H1 (cell line): ENCODE data around the gene RXRA. TPM values are rescaled to one million over a fixed set of nuclear protein-coding genes. Genes with fewer than 3 reads are reported as not detected.

ENCODE experiments used
- CHD7 ChIP-seq: fragments of 300-600 bp; sonication (generic); IDR thresholded peaks from 2 replicates; pipeline ENCODE4 v1.7.1; 2012; ENCODE audit warnings: low read length, moderate library complexity, mild to moderate bottlenecking, inconsistent platforms; ENCODE audit not compliant: insufficient replicate concordance
- CTCF ChIP-seq, 3 experiments: IDR thresholded peaks; 1 replicate in 2 of 3; 2 replicates in 1 of 3; pipeline versions ENCODE4 v1.5.1 to v1.6.1; 2011; ENCODE audit warnings: low read length in 3 of 3, mild to moderate bottlenecking in 3 of 3, inconsistent platforms in 2 of 3, low read depth in 1 of 3, moderate library complexity in 1 of 3; ENCODE audit not compliant: insufficient read depth in 1 of 3; ENCODE audit errors: control extremely low read depth in 1 of 3
- EP300 ChIP-seq, 2 experiments: IDR thresholded peaks; 1 replicate in 1 of 2; 2 replicates in 1 of 2; pipeline ENCODE4 v1.6.1; 2011 to 2012; ENCODE audit warnings: low read depth in 2 of 2, low read length in 2 of 2, mild to moderate bottlenecking in 2 of 2, borderline replicate concordance in 1 of 2, inconsistent platforms in 1 of 2, moderate library complexity in 1 of 2
- FOSL1 ChIP-seq: IDR thresholded peaks from 2 replicates; pipeline ENCODE4 v1.6.1; 2011; ENCODE audit warnings: mild to moderate bottlenecking, low read depth, low read length, moderate library complexity; ENCODE audit not compliant: insufficient read depth
- POLR2AphosphoS5 ChIP-seq: IDR thresholded peaks from 2 replicates; pipeline ENCODE4 v1.6.1; 2011; ENCODE audit warnings: low read depth, low read length
- RFX5 ChIP-seq: IDR thresholded peaks from 2 replicates; pipeline ENCODE4 v1.6.1; 2011; ENCODE audit warnings: low read depth, low read length, improper control_type of control experiment, borderline replicate concordance
- SRF ChIP-seq: IDR thresholded peaks from 2 replicates; pipeline ENCODE4 v1.6.1; 2011; ENCODE audit warnings: mild to moderate bottlenecking, low read depth, low read length, moderate library complexity
- TAF7 ChIP-seq: optimal IDR thresholded peaks from 2 replicates; pipeline ENCODE3; 2011; ENCODE audit warnings: low read depth, mild to moderate bottlenecking, inconsistent platforms, low read length, moderate library complexity, borderline replicate concordance
- polyA plus RNA-seq, 7 experiments: library from polyadenylated mRNA; depleted of rRNA in 3 of 7; stranded (reverse) in 5 of 7; unstranded in 2 of 7; fragments of >200 nt in 5 of 7; fragments of 200-250 nt in 2 of 7; gene quantifications; 1 replicate in 5 of 7; 2 replicates in 1 of 7; 4 replicates in 1 of 7; pipeline versions ENCODE4 v1.2.1 to v1.2.3, GENCODE V29; 2011 to 2013; ENCODE audit warnings: missing spikeins in 2 of 7, mixed read lengths in 2 of 7
- total RNA-seq: library from RNA; stranded (reverse); fragmentation: NEBNext Ultra II Directional; extraction: Animal tissue kit (Norgen Biotek cat#: 25700); gene quantifications from 2 replicates; pipeline ENCODE4 v1.2.1, GENCODE V29; 2021

The RXRA gene
- total and polyA plus RNA-seq, 2 of the 8 experiments (the other 6 are each of a cell fraction or from before 2014, with no cell fraction given): 9.8 to 29.4 TPM

GRCh38 chr9:134427153-134427782 is 101.0 kb downstream of the RXRA start (continued):
- TF ChIP-seq CHD7: no peak
- no peak for TF ChIP-seq TAF7
- TF ChIP-seq FOSL1: no peak
- no peak for TF ChIP-seq CTCF (IDR thresholded peaks at IDR 0.05; ENCODE audit: control extremely low read depth in 1 of 3, insufficient read depth in 1 of 3, low read depth in 1 of 3, low read length in 3 of 3)
- no peak for TF ChIP-seq EP300 (IDR thresholded peaks at IDR 0.05; ENCODE audit: borderline replicate concordance in 1 of 2, low read depth in 2 of 2, low read length in 2 of 2)
- TF ChIP-seq SRF: no peak
- no peak for TF ChIP-seq RFX5
- TF ChIP-seq POLR2AphosphoS5: no peak
